ENCODE data around the gene PTPRK.

The PTPRK gene

GRCh38 chr6:128310451-128310850, 209.9 kb downstream of the PTPRK start:
- H3K27ac ChIP-seq, result no peak overlapping the region
- TF ChIP-seq CTCF (conservative IDR thresholded peaks at IDR 0.05) (no peak), ZFX (IDR thresholded peaks at IDR 0.05) (no peak)

- no peak overlapping the region for H3K27ac ChIP-seq
- TF ChIP-seq CTCF (conservative IDR thresholded peaks at IDR 0.05) (no peak), ZFX (IDR thresholded peaks at IDR 0.05) (no peak)
Measured at GRCh38 chr6:128307671-128308070, 212.7 kb downstream of the PTPRK start.

GRCh38 chr6:128305976-128306375, 214.4 kb downstream of the PTPRK start:
- TF ChIP-seq ZFX (IDR thresholded peaks at IDR 0.05), result no peak
- no peak for TF ChIP-seq CTCF (conservative IDR thresholded peaks at IDR 0.05)
- no peak overlapping the region for H3K27ac ChIP-seq

- TF ChIP-seq CTCF (conservative IDR thresholded peaks at IDR 0.05) (no peak), ZFX (IDR thresholded peaks at IDR 0.05) (no peak)
- H3K27ac ChIP-seq, result no peak overlapping the region
Measured at GRCh38 chr6:128305228-128305627, 215.2 kb downstream of the PTPRK start.

GRCh38 chr6:128303870-128304269, 216.5 kb downstream of the PTPRK start:
- no peak for TF ChIP-seq CTCF (conservative IDR thresholded peaks at IDR 0.05)
- TF ChIP-seq ZFX (IDR thresholded peaks at IDR 0.05), result no peak
- H3K27ac ChIP-seq, result no peak overlapping the region

- no peak overlapping the region for H3K27ac ChIP-seq
- TF ChIP-seq CTCF (conservative IDR thresholded peaks at IDR 0.05) (no peak), ZFX (IDR thresholded peaks at IDR 0.05) (no peak)
Measured at GRCh38 chr6:128302942-128303341, 217.5 kb downstream of the PTPRK start.

- TF ChIP-seq CTCF (conservative IDR thresholded peaks at IDR 0.05), result peak; percentile 16; the same call in 1 of the 2 replicates
- no peak for TF ChIP-seq ZFX (IDR thresholded peaks at IDR 0.05)
- H3K27ac ChIP-seq, result no peak overlapping the region
Measured at GRCh38 chr6:128295670-128296069, 224.7 kb downstream of the PTPRK start.
